ENCODE data around the gene CAMK1. TPM values are rescaled to one million over a fixed set of nuclear protein-coding genes. Genes with fewer than 3 reads are reported as not detected.

CAMK1 gene
- total RNA-seq, 2 donors from 2014 or later = 10.9 to 34.9 TPM

- Histone ChIP-seq H3K4me3 (no peak overlapping the region), H3K27ac (no peak overlapping the region), H3K27me3 (no peaks in the 10 kb centered on the region), H3K4me1 (no peaks in the 10 kb centered on the region), H3K9me3 (no peaks in the 10 kb centered on the region), H3K36me3 (replicated peaks in 1 of 2; ENCODE audit: insufficient read depth in 1 of 2, low read depth in 2 of 2) (peaks cover 0 to 4% of the 10 kb centered on the region in 2 donors)
- DNase-seq = no peak
- intact Hi-C loops (cut with DNase I) = no loop called here
- TF ChIP-seq CTCF (IDR thresholded peaks at IDR 0.05) (no peak), POLR2A (IDR thresholded peaks at IDR 0.05) (no peak)
- no peak for ATAC-seq
- WGBS, 2 donors = 94 to 96% methylated on average over 5 of the region's 5 CpGs
Measured at GRCh38 chr3:9761919-9762318, 7.8 kb downstream of the CAMK1 start.

DNA sequence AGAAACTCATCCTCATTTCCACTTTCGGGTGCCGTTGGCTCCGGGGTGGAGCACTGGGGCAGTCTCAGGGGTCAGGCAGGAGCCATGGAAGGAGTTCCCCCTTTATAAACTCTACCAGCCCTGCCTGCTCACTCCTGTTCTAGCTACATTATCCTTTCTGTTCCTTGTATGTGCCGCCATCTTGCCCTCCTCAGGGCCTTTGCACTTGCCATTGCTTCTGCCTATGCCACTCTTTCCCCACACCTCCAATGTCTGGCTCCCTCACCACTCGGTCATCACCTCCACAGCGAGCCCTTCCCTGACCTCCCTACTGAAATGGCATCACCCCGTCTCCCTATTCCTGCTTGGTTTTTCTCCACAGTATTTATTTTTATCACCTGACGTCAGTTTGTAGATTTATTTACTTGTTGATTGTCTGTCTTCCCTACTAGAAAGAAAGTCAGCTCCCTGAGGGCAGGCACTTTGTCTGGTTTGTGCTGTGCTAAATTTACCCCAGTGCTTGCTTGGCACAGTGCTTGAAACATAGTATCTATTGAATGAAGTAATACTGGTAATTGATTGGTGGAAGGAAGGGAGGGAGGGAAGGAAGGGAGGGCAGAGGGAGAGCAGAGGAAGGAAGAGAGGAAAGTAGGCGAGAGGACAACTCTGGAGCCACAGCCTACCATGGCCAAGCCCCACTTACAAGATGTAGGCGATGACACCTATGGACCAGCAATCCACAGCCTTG is 8.8 kb downstream of the CAMK1 start:
- Histone ChIP-seq H3K4me3 (no peak overlapping the region), H3K36me3 (replicated peaks in 1 of 2; ENCODE audit: insufficient read depth in 1 of 2, low read depth in 2 of 2) (peaks cover 0 to 8% of the 10 kb centered on the region in 2 donors), H3K27ac (no peak overlapping the region), H3K9me3 (no peaks in the 10 kb centered on the region), H3K27me3 (no peaks in the 10 kb centered on the region), H3K4me1 (no peaks in the 10 kb centered on the region)
- intact Hi-C loops (cut with DNase I) = no loop called here
- WGBS, 2 donors = 91 to 92% methylated on average over 10 of the region's 10 CpGs
- ATAC-seq (no peak), DNase-seq (no peak)
- TF ChIP-seq CTCF (IDR thresholded peaks at IDR 0.05) (no peak), POLR2A (IDR thresholded peaks at IDR 0.05) (no peak)

GRCh38 chr3:9757427-9757826 is 12.3 kb downstream of the CAMK1 start:
- Histone ChIP-seq H3K4me3 (no peak overlapping the region), H3K36me3 (replicated peaks in 1 of 2; ENCODE audit: insufficient read depth in 1 of 2, low read depth in 2 of 2) (peaks cover 0 to 10% of the 10 kb centered on the region in 2 donors), H3K27me3 (no peaks in the 10 kb centered on the region), H3K9me3 (no peaks in the 10 kb centered on the region), H3K4me1 (no peaks in the 10 kb centered on the region), H3K27ac (no peak overlapping the region)
- 91% methylated on average over 7 to 13 of the region's 13 CpGs for WGBS, 2 donors
- ATAC-seq (no peak), DNase-seq (no peak)
- TF ChIP-seq POLR2A (IDR thresholded peaks at IDR 0.05) = no peak
- TF ChIP-seq CTCF (IDR thresholded peaks at IDR 0.05) = no peak
- intact Hi-C loops (cut with DNase I) = no loop called here

GRCh38 chr3:9754678-9755077 is 15.1 kb downstream of the CAMK1 start:
- H3K9me3 ChIP-seq = no peaks in the 10 kb centered on the region
- 80 to 84% methylated on average over 8 of the region's 8 CpGs for WGBS, 2 donors
- peaks cover 0 to 10% of the 10 kb centered on the region in 2 donors for H3K36me3 ChIP-seq (replicated peaks in 1 of 2; ENCODE audit: insufficient read depth in 1 of 2, low read depth in 2 of 2)
- TF ChIP-seq CTCF (IDR thresholded peaks at IDR 0.05) (no peak), POLR2A (IDR thresholded peaks at IDR 0.05) (no peak)
- H3K27ac ChIP-seq = no peak overlapping the region
- peaks cover 15% of the 10 kb centered on the region for H3K4me1 ChIP-seq
- intact Hi-C loops (cut with DNase I) = no loop called here
- no peak overlapping the region for H3K4me3 ChIP-seq
- ATAC-seq = no peak
- no peak for DNase-seq
- no peaks in the 10 kb centered on the region for H3K27me3 ChIP-seq

Measured in body of pancreas (tissue), 4 donors.